ENCODE results near the gene SEMA4B.
"Not testable (repeated sequence)": the region's sequence is repeated elsewhere in the genome, so short reads cannot be mapped to it uniquely, and the experiment has no call there.

Gene SEMA4B

DNA sequence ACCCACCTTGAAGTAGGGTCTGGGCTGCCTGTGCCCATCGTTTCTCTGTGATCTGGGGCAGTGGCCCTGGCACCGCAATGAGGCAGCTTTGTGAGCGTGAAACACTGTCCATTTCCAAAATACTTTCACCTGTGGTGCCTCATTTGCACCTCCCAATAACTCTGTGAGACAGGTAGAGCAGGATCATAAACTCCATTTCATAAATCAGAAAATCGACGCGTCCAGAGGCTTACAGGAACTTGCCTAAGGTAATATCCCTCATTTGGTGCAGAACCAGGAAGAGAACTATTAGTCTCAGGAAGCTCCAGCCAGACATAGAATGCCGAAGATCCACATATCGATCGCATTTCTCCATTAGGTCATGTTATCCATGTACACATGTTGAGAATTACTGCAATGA lies 38.2 kb upstream of the SEMA4B start:
- no peak overlapping the region for H2AFZ ChIP-seq (ENCODE audit: low read depth, low read length)
- peaks cover 39% of the 10 kb centered on the region for H3K4me1 ChIP-seq (ENCODE audit: low read length)
- peaks cover 26% of the 10 kb centered on the region for H3K27me3 ChIP-seq (ENCODE audit: low read depth, low read length)
- H3K4me2 ChIP-seq (ENCODE audit: low read length): no peak overlapping the region
- H3K27ac ChIP-seq (ENCODE audit: low read length): no peak overlapping the region
- H3K36me3 ChIP-seq (replicated peaks; ENCODE audit: low read depth, low read length): no peaks in the 10 kb centered on the region
- H4K20me1 ChIP-seq (ENCODE audit: insufficient read depth, low read length): no peaks in the 10 kb centered on the region
- no peak overlapping the region for H3K9ac ChIP-seq (ENCODE audit: low read length)
- TF ChIP-seq, protein P1, sequence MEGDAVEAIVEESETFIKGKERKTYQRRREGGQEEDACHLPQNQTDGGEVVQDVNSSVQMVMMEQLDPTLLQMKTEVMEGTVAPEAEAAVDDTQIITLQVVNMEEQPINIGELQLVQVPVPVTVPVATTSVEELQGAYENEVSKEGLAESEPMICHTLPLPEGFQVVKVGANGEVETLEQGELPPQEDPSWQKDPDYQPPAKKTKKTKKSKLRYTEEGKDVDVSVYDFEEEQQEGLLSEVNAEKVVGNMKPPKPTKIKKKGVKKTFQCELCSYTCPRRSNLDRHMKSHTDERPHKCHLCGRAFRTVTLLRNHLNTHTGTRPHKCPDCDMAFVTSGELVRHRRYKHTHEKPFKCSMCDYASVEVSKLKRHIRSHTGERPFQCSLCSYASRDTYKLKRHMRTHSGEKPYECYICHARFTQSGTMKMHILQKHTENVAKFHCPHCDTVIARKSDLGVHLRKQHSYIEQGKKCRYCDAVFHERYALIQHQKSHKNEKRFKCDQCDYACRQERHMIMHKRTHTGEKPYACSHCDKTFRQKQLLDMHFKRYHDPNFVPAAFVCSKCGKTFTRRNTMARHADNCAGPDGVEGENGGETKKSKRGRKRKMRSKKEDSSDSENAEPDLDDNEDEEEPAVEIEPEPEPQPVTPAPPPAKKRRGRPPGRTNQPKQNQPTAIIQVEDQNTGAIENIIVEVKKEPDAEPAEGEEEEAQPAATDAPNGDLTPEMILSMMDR (IDR thresholded peaks at IDR 0.05; ENCODE audit: low read depth, low read length): no peak
- no peak for TF ChIP-seq EZH2phosphoT487 (IDR thresholded peaks at IDR 0.05; ENCODE audit: low read depth)
- no peaks in the 10 kb centered on the region for H3K9me3 ChIP-seq (ENCODE audit: insufficient read depth, low read length)
- no peak overlapping the region for H3K4me3 ChIP-seq (ENCODE audit: low read length)
- no peaks in the 10 kb centered on the region for H3K79me2 ChIP-seq (ENCODE audit: low read length)

DNA sequence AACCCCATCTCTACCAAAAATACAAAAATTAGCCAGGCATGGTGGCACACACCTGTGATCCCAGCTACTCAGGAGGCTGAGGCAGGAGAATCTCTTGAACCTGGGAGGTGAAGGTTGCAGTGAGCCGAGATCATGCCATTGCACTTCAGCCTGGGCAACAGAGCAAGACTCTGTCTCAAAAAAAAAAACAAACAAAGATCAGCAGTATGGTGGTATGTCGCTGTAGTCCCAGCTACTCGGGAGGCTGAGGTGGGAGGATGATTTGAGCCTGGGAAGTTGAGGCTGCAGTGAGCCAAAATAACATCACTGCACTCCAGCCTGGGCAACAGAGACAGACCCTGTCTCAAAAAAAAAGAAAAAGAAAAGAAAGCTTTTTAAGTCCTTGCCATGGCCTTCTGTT lies 36.9 kb upstream of the SEMA4B start:
- H3K79me2 ChIP-seq (ENCODE audit: low read length); H2AFZ ChIP-seq (ENCODE audit: low read depth, low read length); H3K4me2 ChIP-seq (ENCODE audit: low read length); H3K27ac ChIP-seq (ENCODE audit: low read length); H3K4me3 ChIP-seq (ENCODE audit: low read length); H3K9ac ChIP-seq (ENCODE audit: low read length); H3K9me3 ChIP-seq (ENCODE audit: insufficient read depth, low read length); H4K20me1 ChIP-seq (ENCODE audit: insufficient read depth, low read length); H3K36me3 ChIP-seq (replicated peaks; ENCODE audit: low read depth, low read length): not testable (repeated sequence)
- Histone ChIP-seq H3K4me1 (ENCODE audit: low read length) (peaks cover 35% of the 10 kb centered on the region), H3K27me3 (ENCODE audit: low read depth, low read length) (peaks cover 21% of the 10 kb centered on the region)

DNA sequence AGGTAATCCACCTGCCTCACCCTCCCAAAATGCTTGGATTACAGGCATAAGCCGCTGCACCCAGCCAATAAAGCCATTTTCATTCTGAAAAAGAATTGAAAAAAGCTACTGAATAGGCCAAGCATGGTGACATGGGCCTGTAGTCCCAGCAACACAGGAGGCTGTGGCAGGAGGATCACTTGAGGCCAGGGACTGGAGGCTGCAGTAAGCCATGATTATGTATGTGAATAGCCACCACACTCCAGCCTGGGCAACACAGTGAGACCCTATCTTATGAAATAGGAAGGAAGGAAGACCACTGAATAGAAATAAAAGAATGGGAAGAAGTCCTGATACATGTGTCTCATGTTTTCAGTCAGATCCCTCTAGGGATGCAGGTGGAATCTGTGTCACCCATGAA lies 36.0 kb upstream of the SEMA4B start:
- H3K27ac ChIP-seq (ENCODE audit: low read length): no peak overlapping the region
- peak overlapping the region; percentile 42 for H3K4me2 ChIP-seq (ENCODE audit: low read length)
- H3K4me1 ChIP-seq (ENCODE audit: low read length): peaks cover 35% of the 10 kb centered on the region
- no peaks in the 10 kb centered on the region for H3K9me3 ChIP-seq (ENCODE audit: insufficient read depth, low read length)
- H2AFZ ChIP-seq (ENCODE audit: low read depth, low read length): no peak overlapping the region
- H4K20me1 ChIP-seq (ENCODE audit: insufficient read depth, low read length): no peaks in the 10 kb centered on the region
- no peak overlapping the region for H3K4me3 ChIP-seq (ENCODE audit: low read length)
- H3K79me2 ChIP-seq (ENCODE audit: low read length): no peaks in the 10 kb centered on the region
- no peak overlapping the region for H3K9ac ChIP-seq (ENCODE audit: low read length)
- TF ChIP-seq EZH2phosphoT487 (IDR thresholded peaks at IDR 0.05; ENCODE audit: low read depth): no peak
- peaks cover 18% of the 10 kb centered on the region for H3K27me3 ChIP-seq (ENCODE audit: low read depth, low read length)
- H3K36me3 ChIP-seq (replicated peaks; ENCODE audit: low read depth, low read length): no peaks in the 10 kb centered on the region

DNA sequence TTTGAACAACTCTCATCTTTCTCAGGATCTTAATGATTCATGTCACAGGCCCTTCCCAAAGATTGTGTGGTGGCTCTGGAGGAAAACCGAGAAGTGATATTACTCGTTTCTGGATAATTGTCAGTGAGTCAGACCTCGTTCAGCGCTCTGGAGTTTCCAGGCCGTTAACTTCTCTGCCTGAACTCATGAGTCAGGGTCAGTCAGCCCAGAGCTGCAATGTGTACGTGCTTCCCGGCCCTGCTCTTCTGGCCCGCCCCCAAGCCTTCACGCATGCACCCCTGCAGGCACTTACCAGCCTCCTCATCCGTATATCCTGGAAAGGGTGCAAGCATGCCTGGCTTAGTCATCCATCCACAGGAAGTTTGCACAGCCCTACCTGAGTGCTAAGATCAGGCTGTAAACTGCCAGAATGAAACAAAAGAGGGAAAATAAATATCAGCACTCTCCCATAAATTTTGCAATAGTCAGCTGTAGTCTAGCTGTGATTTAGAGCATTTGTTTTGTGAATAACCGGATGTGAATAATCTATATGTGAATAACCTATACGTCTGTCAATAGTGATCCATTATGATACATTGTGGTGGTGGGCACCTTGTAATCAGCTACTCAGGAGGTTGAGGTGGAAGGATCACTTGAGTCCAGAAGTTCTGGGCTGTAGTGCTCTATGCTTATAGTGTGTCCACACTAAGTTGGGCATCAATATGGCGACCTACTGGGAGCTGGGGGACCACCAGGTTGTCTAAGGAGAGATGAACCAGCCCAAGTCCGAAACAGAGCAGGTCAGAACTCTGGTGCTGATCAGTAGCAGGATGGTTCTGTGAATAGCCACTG lies 35.3 kb upstream of the SEMA4B start:
- Histone ChIP-seq H3K4me2 (ENCODE audit: low read length) (peak overlapping the region; percentile 42), H3K4me1 (ENCODE audit: low read length) (peaks cover 32% of the 10 kb centered on the region), H3K36me3 (replicated peaks; ENCODE audit: low read depth, low read length) (no peaks in the 10 kb centered on the region), H3K79me2 (ENCODE audit: low read length) (no peaks in the 10 kb centered on the region), H4K20me1 (ENCODE audit: insufficient read depth, low read length) (no peaks in the 10 kb centered on the region), H3K4me3 (ENCODE audit: low read length) (no peak overlapping the region), H2AFZ (ENCODE audit: low read depth, low read length) (peak overlapping the region; percentile 10; the same call in 1 of the 2 replicates), H3K9me3 (ENCODE audit: insufficient read depth, low read length) (no peaks in the 10 kb centered on the region), H3K9ac (ENCODE audit: low read length) (no peak overlapping the region), H3K27ac (ENCODE audit: low read length) (no peak overlapping the region), H3K27me3 (ENCODE audit: low read depth, low read length) (peaks cover 11% of the 10 kb centered on the region)
- no peak for TF ChIP-seq EZH2phosphoT487 (IDR thresholded peaks at IDR 0.05; ENCODE audit: low read depth)

DNA sequence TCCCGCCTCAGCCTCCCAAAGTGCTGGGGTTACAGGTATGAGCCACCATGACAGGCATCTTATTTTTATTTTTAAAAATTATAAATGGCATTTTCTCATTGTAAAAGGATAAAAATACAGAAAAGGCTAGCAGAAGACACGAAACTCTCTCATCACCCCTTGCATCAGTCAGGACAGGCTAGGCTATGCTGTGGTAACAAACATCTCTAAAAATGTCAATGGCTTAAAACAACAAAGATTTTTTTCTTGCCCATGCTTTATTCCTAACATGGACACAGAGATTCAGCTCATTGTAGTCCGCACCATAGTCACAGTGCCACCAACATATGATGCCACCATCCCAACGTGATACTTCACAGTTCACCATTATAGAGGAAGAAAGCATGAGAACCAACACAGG lies 34.0 kb upstream of the SEMA4B start:
- H3K27me3 ChIP-seq (ENCODE audit: low read depth, low read length): peaks cover 6% of the 10 kb centered on the region; the same call in 1 of the 2 replicates
- no peak overlapping the region for H3K9ac ChIP-seq (ENCODE audit: low read length)
- no peaks in the 10 kb centered on the region for H3K36me3 ChIP-seq (replicated peaks; ENCODE audit: low read depth, low read length)
- no peak overlapping the region for H2AFZ ChIP-seq (ENCODE audit: low read depth, low read length)
- H3K4me3 ChIP-seq (ENCODE audit: low read length): no peak overlapping the region
- no peaks in the 10 kb centered on the region for H4K20me1 ChIP-seq (ENCODE audit: insufficient read depth, low read length)
- no peaks in the 10 kb centered on the region for H3K9me3 ChIP-seq (ENCODE audit: insufficient read depth, low read length)
- H3K4me2 ChIP-seq (ENCODE audit: low read length): no peak overlapping the region
- TF ChIP-seq, protein P1 (IDR thresholded peaks at IDR 0.05; ENCODE audit: low read depth, low read length): no peak
- no peak for TF ChIP-seq EZH2phosphoT487 (IDR thresholded peaks at IDR 0.05; ENCODE audit: low read depth)
- peaks cover 19% of the 10 kb centered on the region for H3K4me1 ChIP-seq (ENCODE audit: low read length)
- H3K79me2 ChIP-seq (ENCODE audit: low read length): no peaks in the 10 kb centered on the region
- no peak overlapping the region for H3K27ac ChIP-seq (ENCODE audit: low read length)

Measured in OCI-LY3 (cell line).